ENCODE data around the gene TTC9C. TPM values are rescaled to one million over a fixed set of nuclear protein-coding genes. Genes with fewer than 3 reads are reported as not detected.
"Not testable (repeated sequence)": the region's sequence is repeated elsewhere in the genome, so short reads cannot be mapped to it uniquely, and the experiment has no call there.

TTC9C gene
- total and polyA plus RNA-seq, 2 donors, result 34.9 to 37.8 TPM

- H3K4me1 ChIP-seq (ENCODE audit: control insufficient read depth in 2 of 2, insufficient read depth in 2 of 2, low read length in 2 of 2), result peaks cover 13 to 29% of the 10 kb centered on the region in 2 donors
These were observed 1.4 kb upstream of the TTC9C start for GRCh38 chr11:62726915-62727164.

GRCh38 chr11:62727165-62727871 lies 968 bp upstream of the TTC9C start, which contains the start of gene HNRNPUL2:
Gene HNRNPUL2, minus strand, starts transcription at chr11:62727457. Its CDS starts 301 bp downstream, at chr11:62727156.
- peak; percentile 97 to 100 (median 98) for DNase-seq (ENCODE audit: low read depth in 6 of 9, low spot score in 9 of 9)
- Histone ChIP-seq H3K27ac (ENCODE audit: low read depth in 1 of 2, low read length in 1 of 2) (peak within 1 kb of the TSS; percentile 99 to 100), H3K4me1 (ENCODE audit: control insufficient read depth in 2 of 2, insufficient read depth in 2 of 2, low read length in 2 of 2) (peaks cover 13 to 29% of the 10 kb centered on the region in 2 donors), H3K9me3 (ENCODE audit: control insufficient read depth in 2 of 2, insufficient read depth in 1 of 2, low read length in 1 of 2) (no peaks in the 10 kb centered on the region), H3K27me3 (ENCODE audit: control insufficient read depth in 2 of 2, insufficient read depth in 1 of 2, low read length in 1 of 2) (no peaks in the 10 kb centered on the region), H3K36me3 (ENCODE audit: control insufficient read depth in 2 of 2, insufficient read depth in 2 of 2, low read length in 1 of 2) (peaks cover 23 to 48% of the 10 kb centered on the region in 2 donors), H3K4me3 (ENCODE audit: low read length in 2 of 2) (peak within 1 kb of the TSS; percentile 65 to 78)
- under 1% methylated on average over 72 of the region's 72 CpGs for WGBS

More at GRCh38 chr11:62726915-62727164, 1.4 kb upstream of the TTC9C start:
- no peaks in the 10 kb centered on the region for H3K27me3 ChIP-seq (ENCODE audit: control insufficient read depth in 2 of 2, insufficient read depth in 1 of 2, low read length in 1 of 2)
- peak overlapping the region; percentile 99 to 100 for H3K27ac ChIP-seq (ENCODE audit: low read depth in 1 of 2, low read length in 1 of 2)
- H3K4me3 ChIP-seq (ENCODE audit: low read length in 2 of 2), result peak overlapping the region; percentile 65 to 78
- WGBS, result under 1% methylated on average over 37 of the region's 37 CpGs
- H3K36me3 ChIP-seq (ENCODE audit: control insufficient read depth in 2 of 2, insufficient read depth in 2 of 2, low read length in 1 of 2), result peaks cover 28 to 53% of the 10 kb centered on the region in 2 donors
- no peaks in the 10 kb centered on the region for H3K9me3 ChIP-seq (ENCODE audit: control insufficient read depth in 2 of 2, insufficient read depth in 1 of 2, low read length in 1 of 2)
- DNase-seq (ENCODE audit: low read depth in 6 of 9, low spot score in 9 of 9), result peak in 1 of 9 donors; percentile 17

- H3K27me3 ChIP-seq (ENCODE audit: control insufficient read depth in 2 of 2, insufficient read depth in 1 of 2, low read length in 1 of 2), result no peaks in the 10 kb centered on the region
- H3K4me1 ChIP-seq (ENCODE audit: control insufficient read depth in 2 of 2, insufficient read depth in 2 of 2, low read length in 2 of 2), result peaks cover 13 to 29% of the 10 kb centered on the region in 2 donors
- H3K36me3 ChIP-seq (ENCODE audit: control insufficient read depth in 2 of 2, insufficient read depth in 2 of 2, low read length in 1 of 2), result peaks cover 18 to 44% of the 10 kb centered on the region in 2 donors
- H3K4me3 ChIP-seq (ENCODE audit: low read length in 2 of 2), result peak overlapping the region; percentile 65 to 78
- under 1% methylated on average over 20 of the region's 20 CpGs for WGBS
- peak overlapping the region; percentile 99 to 100 for H3K27ac ChIP-seq (ENCODE audit: low read depth in 1 of 2, low read length in 1 of 2)
- peak in 6 of 9 donors; percentile 92 to 99 (median 96) for DNase-seq (ENCODE audit: low read depth in 6 of 9, low spot score in 9 of 9)
- no peaks in the 10 kb centered on the region for H3K9me3 ChIP-seq (ENCODE audit: control insufficient read depth in 2 of 2, insufficient read depth in 1 of 2, low read length in 1 of 2)
These were observed 465 bp upstream of the TTC9C start for GRCh38 chr11:62727872-62728170.

GRCh38 chr11:62730076-62730475 lies 1.8 kb downstream of the TTC9C start:
- not testable (repeated sequence) for H3K27me3 ChIP-seq (ENCODE audit: control insufficient read depth in 2 of 2, insufficient read depth in 1 of 2, low read length in 1 of 2); DNase-seq (ENCODE audit: low read depth in 6 of 9, low spot score in 9 of 9); H3K4me3 ChIP-seq (ENCODE audit: low read length in 2 of 2); H3K9me3 ChIP-seq (ENCODE audit: control insufficient read depth in 2 of 2, insufficient read depth in 1 of 2, low read length in 1 of 2); H3K27ac ChIP-seq (ENCODE audit: low read depth in 1 of 2, low read length in 1 of 2)
- 95% methylated on average over 14 of the region's 14 CpGs for WGBS
- peaks cover 9 to 25% of the 10 kb centered on the region in 2 donors for H3K4me1 ChIP-seq (ENCODE audit: control insufficient read depth in 2 of 2, insufficient read depth in 2 of 2, low read length in 2 of 2)
- H3K36me3 ChIP-seq (ENCODE audit: control insufficient read depth in 2 of 2, insufficient read depth in 2 of 2, low read length in 1 of 2), result peaks cover 15 to 38% of the 10 kb centered on the region in 2 donors

GRCh38 chr11:62732830-62733229 lies 4.5 kb downstream of the TTC9C start:
- H3K9me3 ChIP-seq (ENCODE audit: control insufficient read depth in 2 of 2, insufficient read depth in 1 of 2, low read length in 1 of 2), result no peaks in the 10 kb centered on the region
- H3K27me3 ChIP-seq (ENCODE audit: control insufficient read depth in 2 of 2, insufficient read depth in 1 of 2, low read length in 1 of 2), result no peaks in the 10 kb centered on the region
- peaks cover 7 to 18% of the 10 kb centered on the region in 2 donors for H3K4me1 ChIP-seq (ENCODE audit: control insufficient read depth in 2 of 2, insufficient read depth in 2 of 2, low read length in 2 of 2)
- peak in 1 of 9 donors; percentile 49 for DNase-seq (ENCODE audit: low read depth in 6 of 9, low spot score in 9 of 9)
- peaks cover 32 to 55% of the 10 kb centered on the region in 2 donors for H3K36me3 ChIP-seq (ENCODE audit: control insufficient read depth in 2 of 2, insufficient read depth in 2 of 2, low read length in 1 of 2)
- H3K27ac ChIP-seq (ENCODE audit: low read depth in 1 of 2, low read length in 1 of 2), result no peak overlapping the region
- no peak overlapping the region for H3K4me3 ChIP-seq (ENCODE audit: low read length in 2 of 2)
- WGBS, result 87% methylated on average over 2 of the region's 2 CpGs

GRCh38 chr11:62737196-62737595 lies 8.9 kb downstream of the TTC9C start:
- Histone ChIP-seq H3K27ac (ENCODE audit: low read depth in 1 of 2, low read length in 1 of 2) (no peak overlapping the region), H3K4me1 (ENCODE audit: control insufficient read depth in 2 of 2, insufficient read depth in 2 of 2, low read length in 2 of 2) (no peaks in the 10 kb centered on the region), H3K36me3 (ENCODE audit: control insufficient read depth in 2 of 2, insufficient read depth in 2 of 2, low read length in 1 of 2) (peaks cover 56 to 67% of the 10 kb centered on the region in 2 donors), H3K4me3 (ENCODE audit: low read length in 2 of 2) (no peak overlapping the region), H3K27me3 (ENCODE audit: control insufficient read depth in 2 of 2, insufficient read depth in 1 of 2, low read length in 1 of 2) (no peaks in the 10 kb centered on the region), H3K9me3 (ENCODE audit: control insufficient read depth in 2 of 2, insufficient read depth in 1 of 2, low read length in 1 of 2) (no peaks in the 10 kb centered on the region)
- no peak for DNase-seq (ENCODE audit: low read depth in 6 of 9, low spot score in 9 of 9)

GRCh38 chr11:62747475-62748160 lies 19.3 kb downstream of the TTC9C start:
- WGBS, result 96% methylated on average over 9 of the region's 9 CpGs
- Histone ChIP-seq H3K27ac (ENCODE audit: low read depth in 1 of 2, low read length in 1 of 2) (no peak overlapping the region), H3K36me3 (ENCODE audit: control insufficient read depth in 2 of 2, insufficient read depth in 2 of 2, low read length in 1 of 2) (peaks cover 19 to 22% of the 10 kb centered on the region in 2 donors)

GRCh38 chr11:62749931-62750330 lies 21.6 kb downstream of the TTC9C start:
- WGBS, result 99% methylated on average over 5 of the region's 5 CpGs
- H3K9me3 ChIP-seq (ENCODE audit: control insufficient read depth in 2 of 2, insufficient read depth in 1 of 2, low read length in 1 of 2); H3K4me3 ChIP-seq (ENCODE audit: low read length in 2 of 2); H3K27ac ChIP-seq (ENCODE audit: low read depth in 1 of 2, low read length in 1 of 2); DNase-seq (ENCODE audit: low read depth in 6 of 9, low spot score in 9 of 9); H3K27me3 ChIP-seq (ENCODE audit: control insufficient read depth in 2 of 2, insufficient read depth in 1 of 2, low read length in 1 of 2): not testable (repeated sequence)
- peaks cover 12 to 17% of the 10 kb centered on the region in 2 donors for H3K4me1 ChIP-seq (ENCODE audit: control insufficient read depth in 2 of 2, insufficient read depth in 2 of 2, low read length in 2 of 2)
- peaks cover 23 to 28% of the 10 kb centered on the region in 2 donors for H3K36me3 ChIP-seq (ENCODE audit: control insufficient read depth in 2 of 2, insufficient read depth in 2 of 2, low read length in 1 of 2)

More at GRCh38 chr11:62747475-62748160, 19.3 kb downstream of the TTC9C start:
- Histone ChIP-seq H3K9me3 (ENCODE audit: control insufficient read depth in 2 of 2, insufficient read depth in 1 of 2, low read length in 1 of 2) (no peaks in the 10 kb centered on the region), H3K4me3 (ENCODE audit: low read length in 2 of 2) (no peak overlapping the region), H3K27me3 (ENCODE audit: control insufficient read depth in 2 of 2, insufficient read depth in 1 of 2, low read length in 1 of 2) (no peaks in the 10 kb centered on the region), H3K4me1 (ENCODE audit: control insufficient read depth in 2 of 2, insufficient read depth in 2 of 2, low read length in 2 of 2) (peaks cover 0 to 3% of the 10 kb centered on the region in 2 donors)
- DNase-seq (ENCODE audit: low read depth in 6 of 9, low spot score in 9 of 9), result no peak

- no peak overlapping the region for H3K27ac ChIP-seq (ENCODE audit: low read depth in 1 of 2, low read length in 1 of 2)
- no peaks in the 10 kb centered on the region for H3K9me3 ChIP-seq (ENCODE audit: control insufficient read depth in 2 of 2, insufficient read depth in 1 of 2, low read length in 1 of 2)
- no peaks in the 10 kb centered on the region for H3K27me3 ChIP-seq (ENCODE audit: control insufficient read depth in 2 of 2, insufficient read depth in 1 of 2, low read length in 1 of 2)
- 98% methylated on average over 14 of the region's 14 CpGs for WGBS
- no peak for DNase-seq (ENCODE audit: low read depth in 6 of 9, low spot score in 9 of 9)
- peaks cover 12 to 17% of the 10 kb centered on the region in 2 donors for H3K4me1 ChIP-seq (ENCODE audit: control insufficient read depth in 2 of 2, insufficient read depth in 2 of 2, low read length in 2 of 2)
- H3K36me3 ChIP-seq (ENCODE audit: control insufficient read depth in 2 of 2, insufficient read depth in 2 of 2, low read length in 1 of 2), result peaks cover 23 to 24% of the 10 kb centered on the region in 2 donors
- H3K4me3 ChIP-seq (ENCODE audit: low read length in 2 of 2), result no peak overlapping the region
These were observed 24.0 kb downstream of the TTC9C start for GRCh38 chr11:62752177-62752785.

Measured in thymus (tissue), 11 donors.